GM23338 (cell line): Measurements from ENCODE around the gene OR6C2. TPM values are rescaled to one million over a fixed set of nuclear protein-coding genes. Genes with fewer than 3 reads are reported as not detected.

Source experiments
- ATAC-seq: fragments of 200-7000 bp; cut with Tn5 transposase; 3 replicates; pipeline ENCODE4 v1.9.1; 2020
- DNase-seq: peaks from one replicate; pipeline ENCODE4 v3.0.0-alpha.2; 2015; ENCODE audit warnings: low spot score
- H2AFZ ChIP-seq: fragments of 200-600 bp; sonication (generic); 2 replicates; pipeline ENCODE4 v1.8.0; 2016; ENCODE audit warnings: antibody characterized with exemption, mild to moderate bottlenecking, moderate library complexity
- H3F3A ChIP-seq: fragments of 200-600 bp; sonication (generic); replicated peaks from 2 replicates; pipeline ENCODE4 v1.8.0; 2017; ENCODE audit warnings: antibody characterized with exemption, mixed run types, low read depth
- H3K27ac ChIP-seq: fragments of 200-600 bp; sonication (generic); 2 replicates; pipeline ENCODE4 v1.6.1; 2016; ENCODE audit warnings: low read depth
- H3K27me3 ChIP-seq: fragments of 200-600 bp; sonication (generic); 2 replicates; pipeline ENCODE4 v1.8.0; 2016; ENCODE audit warnings: mild to moderate bottlenecking, mixed run types, moderate library complexity; ENCODE audit not compliant: insufficient read depth
- H3K36me3 ChIP-seq: fragments of 200-600 bp; sonication (generic); 2 replicates; pipeline ENCODE4 v1.8.0; 2016; ENCODE audit warnings: mild to moderate bottlenecking; ENCODE audit not compliant: insufficient read depth
- H3K4me1 ChIP-seq: fragments of 200-600 bp; sonication (generic); 2 replicates; pipeline ENCODE4 v1.8.0; 2016; ENCODE audit warnings: mild to moderate bottlenecking, moderate library complexity; ENCODE audit not compliant: insufficient read depth
- H3K4me2 ChIP-seq: fragments of 200-600 bp; sonication (generic); 2 replicates; pipeline ENCODE4 v1.7.1; 2017; ENCODE audit warnings: mixed run types
- H3K4me3 ChIP-seq: fragments of 200-600 bp; sonication (generic); 2 replicates; pipeline ENCODE4 v1.6.1; 2016; ENCODE audit warnings: mixed run types
- H3K79me2 ChIP-seq: fragments of 200-600 bp; sonication (generic); replicated peaks from 2 replicates; pipeline ENCODE4 v1.8.0; 2017; ENCODE audit warnings: mild to moderate bottlenecking; ENCODE audit not compliant: insufficient read depth
- H3K9me2 ChIP-seq: fragments of 200-600 bp; sonication (generic); 2 replicates; pipeline ENCODE4 v1.8.0; 2017; ENCODE audit not compliant: insufficient read depth
- H4K20me1 ChIP-seq: fragments of 200-600 bp; sonication (generic); replicated peaks from 2 replicates; pipeline ENCODE4 v1.8.0; 2017; ENCODE audit warnings: mild to moderate bottlenecking; ENCODE audit not compliant: insufficient read depth
- H3K27ac Mint-ChIP-seq: 2 replicates; pipeline ENCODE4 v1.8.0; 2020; ENCODE audit warnings: inconsistent platforms, mild to moderate bottlenecking, moderate library complexity, mixed read lengths
- H3K27me3 Mint-ChIP-seq: 3 replicates; pipeline ENCODE4 v1.8.0; 2022; ENCODE audit warnings: low read depth, mild to moderate bottlenecking, moderate library complexity, mixed read lengths, inconsistent platforms; ENCODE audit not compliant: insufficient read depth, poor library complexity
- H3K36me3 Mint-ChIP-seq: 3 replicates; pipeline ENCODE4 v1.8.0; 2021; ENCODE audit warnings: low read depth, mild to moderate bottlenecking, inconsistent platforms, moderate library complexity, mixed read lengths
- H3K4me1 Mint-ChIP-seq: 3 replicates; pipeline ENCODE4 v1.8.0; 2020; ENCODE audit warnings: mild to moderate bottlenecking, inconsistent platforms, mixed read lengths
- H3K4me3 Mint-ChIP-seq: 3 replicates; pipeline ENCODE4 v1.8.0; 2021; ENCODE audit warnings: moderate library complexity, mild to moderate bottlenecking, inconsistent platforms, mixed read lengths
- H3K9me3 Mint-ChIP-seq: 3 replicates; pipeline ENCODE4 v1.8.0; 2020; ENCODE audit warnings: moderate library complexity, mild to moderate bottlenecking, inconsistent platforms, mixed read lengths
- CREB1 ChIP-seq: fragments of 250-450 bp; sonication (Bioruptor Pico); IDR thresholded peaks from 2 replicates; pipeline ENCODE4 v1.5.0; 2020; ENCODE audit warnings: low read depth, mild to moderate bottlenecking, moderate library complexity
- ETS1 ChIP-seq: IDR thresholded peaks from 2 replicates; pipeline ENCODE4 v1.6.1; 2016; ENCODE audit warnings: antibody characterized with exemption
- EZH2 ChIP-seq: fragments of 200-600 bp; sonication (generic); IDR thresholded peaks from one replicate; pipeline ENCODE4 v1.8.0; 2017; ENCODE audit warnings: antibody characterized with exemption, mild to moderate bottlenecking, low read depth; ENCODE audit not compliant: unreplicated experiment
- EZH2phosphoT487 ChIP-seq: fragments of 200-600 bp; sonication (generic); IDR thresholded peaks from one replicate; pipeline ENCODE4 v1.8.1; 2018; ENCODE audit warnings: antibody characterized with exemption; ENCODE audit not compliant: unreplicated experiment
- JUNB ChIP-seq: IDR thresholded peaks from one replicate; pipeline ENCODE4 v1.6.1; 2016; ENCODE audit warnings: antibody characterized with exemption; ENCODE audit not compliant: unreplicated experiment
- NANOG ChIP-seq: IDR thresholded peaks from 2 replicates; pipeline ENCODE4 v1.6.1; 2016; ENCODE audit warnings: antibody characterized with exemption, borderline replicate concordance
- POLR2AphosphoS5 ChIP-seq: IDR thresholded peaks from 2 replicates; pipeline ENCODE4 v1.6.1; 2016; ENCODE audit warnings: antibody characterized with exemption, low read depth
- REST ChIP-seq: IDR thresholded peaks from one replicate; pipeline ENCODE4 v1.6.1; 2018; ENCODE audit warnings: antibody characterized with exemption; ENCODE audit not compliant: unreplicated experiment
- STAT1 ChIP-seq: IDR thresholded peaks from one replicate; pipeline ENCODE4 v1.6.1; 2016; ENCODE audit warnings: antibody characterized with exemption; ENCODE audit not compliant: unreplicated experiment
- ZNF114 ChIP-seq: fragments of 250-450 bp; sonication (Bioruptor Pico); IDR thresholded peaks from 2 replicates; pipeline ENCODE4 v1.5.0; 2020; ENCODE audit warnings: mild to moderate bottlenecking, moderate library complexity
- ZNF331 ChIP-seq: fragments of 250-450 bp; sonication (Bioruptor Pico); IDR thresholded peaks from 2 replicates; pipeline ENCODE4 v1.5.0; 2020; ENCODE audit warnings: low read depth, mild to moderate bottlenecking, moderate library complexity
- ZNF462 ChIP-seq: fragments of 250-450 bp; sonication (Bioruptor Pico); IDR thresholded peaks from 2 replicates; pipeline ENCODE4 v1.5.0; 2020; ENCODE audit warnings: mild to moderate bottlenecking, moderate library complexity
- polyA plus RNA-seq: library from polyadenylated mRNA; unstranded; fragments of >200 nt; fragmentation: Nextera tagmentation; extraction: Ambion mirVana; gene quantifications from 2 replicates; pipeline ENCODE4 v1.2.1, GENCODE V29; 2016
- total RNA-seq: library from RNA; depleted of rRNA; stranded (reverse); fragments of >200 nt; shearing (Covaris generic); gene quantifications from 2 replicates; pipeline ENCODE4 v1.2.3, GENCODE V29; 2014
- TF ChIP-seq, protein P1 (sequence below), 2 experiments: fragments of 200-600 bp in 1 of 2; sonication (generic) in 1 of 2; conservative IDR thresholded peaks; 2 replicates each; pipeline versions ENCODE4 v1.5.1 to v1.6.1; 2016 to 2017; ENCODE audit warnings: antibody characterized with exemption in 2 of 2, low read depth in 2 of 2, mild to moderate bottlenecking in 2 of 2, moderate library complexity in 1 of 2

Gene OR6C2
- total and polyA plus RNA-seq, 2 experiments from 2014 or later: not detected

DNA sequence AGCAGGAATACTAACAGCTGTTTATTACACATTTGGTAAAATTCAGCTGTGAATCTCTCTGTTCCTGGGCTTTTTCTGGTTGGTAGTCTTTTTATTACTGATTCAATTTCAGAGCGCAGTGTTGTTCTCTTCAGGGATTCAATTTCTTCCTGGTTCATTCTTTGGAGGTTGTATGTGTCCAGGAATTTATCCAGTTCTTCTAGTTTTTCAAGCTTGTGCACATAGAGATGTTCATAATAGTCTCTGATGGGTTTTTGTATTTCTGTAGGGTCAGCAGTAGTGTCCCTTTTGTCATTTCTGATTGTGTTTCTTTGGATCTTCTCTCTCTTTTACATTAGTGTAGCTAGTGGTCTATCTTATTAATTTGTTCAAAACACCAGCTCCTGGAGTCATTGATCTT lies 26.9 kb upstream of the OR6C2 start:
- H3F3A ChIP-seq: no peaks in the 10 kb centered on the region
- no peaks in the 10 kb centered on the region for H3K9me2 ChIP-seq
- H3K4me1 ChIP-seq: 0 out of 2 replicates have a peak, but pooled peaks cover 6% of the 10 kb centered on the region
- H3K36me3 ChIP-seq: no peaks in the 10 kb centered on the region
- H4K20me1 ChIP-seq: no peaks in the 10 kb centered on the region
- Mint-ChIP-seq H3K27me3 (peaks cover 6% of the 10 kb centered on the region), H3K9me3 (no peaks in the 10 kb centered on the region), H3K4me1 (no peaks in the 10 kb centered on the region; the same call in 1 of the 3 replicates), H3K27ac (no peak overlapping the region), H3K36me3 (no peaks in the 10 kb centered on the region), H3K4me3 (no peak overlapping the region)
- no peak for TF ChIP-seq REST
- no peak for TF ChIP-seq EZH2phosphoT487
- TF ChIP-seq POLR2AphosphoS5: no peak
- TF ChIP-seq JUNB: no peak
- TF ChIP-seq ZNF114 (CRISPR knock-in tag): no peak
- TF ChIP-seq EZH2: no peak
- TF ChIP-seq CREB1 (CRISPR knock-in tag): no peak
- TF ChIP-seq ZNF462 (CRISPR knock-in tag): no peak
- no peak for TF ChIP-seq ZNF331 (CRISPR knock-in tag)
- TF ChIP-seq NANOG: no peak
- no peak for TF ChIP-seq STAT1
- TF ChIP-seq ETS1: no peak
- TF ChIP-seq, protein P1, sequence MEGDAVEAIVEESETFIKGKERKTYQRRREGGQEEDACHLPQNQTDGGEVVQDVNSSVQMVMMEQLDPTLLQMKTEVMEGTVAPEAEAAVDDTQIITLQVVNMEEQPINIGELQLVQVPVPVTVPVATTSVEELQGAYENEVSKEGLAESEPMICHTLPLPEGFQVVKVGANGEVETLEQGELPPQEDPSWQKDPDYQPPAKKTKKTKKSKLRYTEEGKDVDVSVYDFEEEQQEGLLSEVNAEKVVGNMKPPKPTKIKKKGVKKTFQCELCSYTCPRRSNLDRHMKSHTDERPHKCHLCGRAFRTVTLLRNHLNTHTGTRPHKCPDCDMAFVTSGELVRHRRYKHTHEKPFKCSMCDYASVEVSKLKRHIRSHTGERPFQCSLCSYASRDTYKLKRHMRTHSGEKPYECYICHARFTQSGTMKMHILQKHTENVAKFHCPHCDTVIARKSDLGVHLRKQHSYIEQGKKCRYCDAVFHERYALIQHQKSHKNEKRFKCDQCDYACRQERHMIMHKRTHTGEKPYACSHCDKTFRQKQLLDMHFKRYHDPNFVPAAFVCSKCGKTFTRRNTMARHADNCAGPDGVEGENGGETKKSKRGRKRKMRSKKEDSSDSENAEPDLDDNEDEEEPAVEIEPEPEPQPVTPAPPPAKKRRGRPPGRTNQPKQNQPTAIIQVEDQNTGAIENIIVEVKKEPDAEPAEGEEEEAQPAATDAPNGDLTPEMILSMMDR (conservative IDR thresholded peaks at IDR 0.05; ENCODE audit: low read depth in 2 of 2): no peak
- no peak for ATAC-seq
- H3K4me2 ChIP-seq: no peak overlapping the region
- H3K79me2 ChIP-seq: no peaks in the 10 kb centered on the region
- no peak overlapping the region for H3K4me3 ChIP-seq
- H2AFZ ChIP-seq: no peak overlapping the region
- H3K27me3 ChIP-seq: no peaks in the 10 kb centered on the region
- no peak for DNase-seq
- H3K27ac ChIP-seq: no peak overlapping the region
